Esophagus muscularis mucosa (tissue), 4 donors: ENCODE measurements around the gene EXO5. TPM values are rescaled to one million over a fixed set of nuclear protein-coding genes. Genes with fewer than 3 reads are reported as not detected.

Experiments
- DNase-seq: peaks from one replicate; pipeline ENCODE4 v3.0.0-alpha.2; 2017; ENCODE audit errors: extremely low spot score
- H3K27ac ChIP-seq, 4 donors: fragments of 200-600 bp; sonication (generic); replicated peaks in 1 of 4; 1 replicate in 3 of 4; 2 replicates in 1 of 4; pipeline ENCODE4 v1.5.1; 2016 to 2019; ENCODE audit warnings: mild to moderate bottlenecking in 1 of 4
- H3K27me3 ChIP-seq, 4 donors: fragments of 200-600 bp; sonication (generic); one replicate each; pipeline versions ENCODE4 v1.5.1 to v1.6.0; 2016 to 2019
- H3K36me3 ChIP-seq, 4 donors: fragments of 200-600 bp; sonication (generic); one replicate each; pipeline ENCODE4 v1.5.1; 2016 to 2019
- H3K4me1 ChIP-seq, 4 donors: fragments of 200-600 bp; sonication (generic); one replicate each; pipeline ENCODE4 v1.5.1; 2016 to 2019
- H3K4me3 ChIP-seq, 4 donors: fragments of 200-600 bp; sonication (generic); 1 replicate in 2 of 4; 2 replicates in 2 of 4; pipeline ENCODE4 v1.5.1; 2016 to 2019; ENCODE audit warnings: mild to moderate bottlenecking in 4 of 4, moderate library complexity in 1 of 4
- H3K9me3 ChIP-seq, 4 donors: fragments of 200-600 bp; sonication (generic); 1 replicate in 3 of 4; 2 replicates in 1 of 4; pipeline ENCODE4 v1.5.1; 2016 to 2019
- EP300 ChIP-seq: sonication (generic); formaldehyde crosslinking; IDR thresholded peaks from one replicate; pipeline ENCODE4 v1.6.1; 2017; ENCODE audit warnings: antibody characterized with exemption
- POLR2A ChIP-seq: fragments of 450-650 bp; IDR thresholded peaks from one replicate; pipeline ENCODE4 v1.6.1; 2017; ENCODE audit warnings: antibody characterized with exemption, moderate library complexity, mild to moderate bottlenecking, low read depth
- POLR2AphosphoS5 ChIP-seq, 2 donors: sonication (generic); formaldehyde crosslinking; IDR thresholded peaks; one replicate each; pipeline ENCODE4 v1.6.1; 2017; ENCODE audit warnings: antibody characterized with exemption in 2 of 2
- WGBS: methylation state at CpG from one replicate; pipeline ENCODE4 v1.1.5; 2018; 5-methylcytosine and 5-hydroxymethylcytosine counted together
- intact Hi-C: fragments of 100-400 bp; cut with DNase I; formaldehyde crosslinking; loops from one replicate; pipeline ENCODE4 v1.15.1; 2023
- total RNA-seq, 4 donors: library from RNA; depleted of rRNA; stranded (reverse); fragments of >200 nt; gene quantifications; one replicate each; pipeline versions ENCODE4 v1.1.0 to v1.2.1, GENCODE V29; 2016
- TF ChIP-seq, protein P1 (sequence below), 3 experiments: fragments of 200-600 bp in 2 of 3; fragments of 450-650 bp in 1 of 3; sonication (generic) in 2 of 3; IDR thresholded peaks; one replicate each; pipeline ENCODE4 v1.5.1; 2017 to 2019; ENCODE audit warnings: antibody characterized with exemption in 3 of 3, mild to moderate bottlenecking in 2 of 3, moderate library complexity in 1 of 3

EXO5 gene, protein sequence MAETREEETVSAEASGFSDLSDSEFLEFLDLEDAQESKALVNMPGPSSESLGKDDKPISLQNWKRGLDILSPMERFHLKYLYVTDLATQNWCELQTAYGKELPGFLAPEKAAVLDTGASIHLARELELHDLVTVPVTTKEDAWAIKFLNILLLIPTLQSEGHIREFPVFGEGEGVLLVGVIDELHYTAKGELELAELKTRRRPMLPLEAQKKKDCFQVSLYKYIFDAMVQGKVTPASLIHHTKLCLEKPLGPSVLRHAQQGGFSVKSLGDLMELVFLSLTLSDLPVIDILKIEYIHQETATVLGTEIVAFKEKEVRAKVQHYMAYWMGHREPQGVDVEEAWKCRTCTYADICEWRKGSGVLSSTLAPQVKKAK
- 10 to 100 TPM in 1 of 4 donors, 1 to 10 TPM in 3; 4.6 to 10.2 (median 6.7) TPM for total RNA-seq

DNA sequence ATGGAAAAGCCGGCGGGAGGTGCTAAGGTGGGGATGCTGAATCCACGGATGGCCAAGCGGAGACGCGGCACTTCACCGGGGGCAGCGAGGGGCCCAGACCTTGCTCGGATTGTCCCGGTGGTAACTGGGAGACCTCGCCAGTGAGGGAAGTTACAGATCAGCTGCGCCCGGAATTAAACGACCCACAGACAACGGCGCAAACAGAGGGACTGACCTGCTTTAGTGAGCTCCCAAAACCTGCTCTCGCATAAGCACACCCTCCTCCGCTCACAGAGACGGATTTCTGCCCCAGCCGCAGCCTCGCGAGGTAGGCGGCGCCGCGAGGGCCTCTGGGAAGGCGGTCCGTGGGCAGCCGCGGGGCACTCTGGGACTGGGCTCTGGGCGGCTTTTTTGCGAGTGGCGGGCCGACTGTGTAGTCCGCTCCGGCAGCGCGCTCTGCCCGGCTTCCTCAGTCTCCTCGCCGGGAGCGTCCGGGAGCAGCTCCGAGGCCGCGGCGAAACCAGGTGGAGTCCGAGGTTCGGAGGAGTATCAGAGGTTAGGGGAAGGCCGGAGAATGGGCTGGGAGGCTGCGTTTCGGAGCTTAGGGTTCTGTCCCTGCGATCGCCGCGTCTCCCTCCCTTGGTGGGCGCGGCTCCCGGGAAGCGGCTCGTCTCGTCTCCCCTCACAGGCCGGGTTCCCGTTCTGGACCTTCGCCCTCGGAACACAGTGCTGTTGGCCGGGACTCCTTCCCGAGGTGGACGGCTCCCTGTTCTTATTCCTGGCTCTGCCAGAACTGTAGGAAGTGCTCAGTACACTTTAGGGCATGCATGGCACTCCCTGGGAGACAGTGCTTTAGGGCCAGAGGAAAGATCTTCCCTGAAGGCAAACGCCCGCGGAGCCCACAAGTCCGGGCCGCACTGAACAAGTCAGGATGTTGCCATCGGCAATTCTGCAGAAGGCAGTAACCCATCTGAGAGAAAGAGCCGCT, at the start of gene EXO5:
Gene EXO5, plus strand, starts transcription at position 393 of the 967 bp plus-strand sequence. CDS start 5,778 bp downstream, outside the sequence.
- TF ChIP-seq POLR2AphosphoS5 (IDR thresholded peaks at IDR 0.05) (peak; percentile 79 to 88), POLR2A (no peak), EP300 (no peak)
- TF ChIP-seq, protein P1, sequence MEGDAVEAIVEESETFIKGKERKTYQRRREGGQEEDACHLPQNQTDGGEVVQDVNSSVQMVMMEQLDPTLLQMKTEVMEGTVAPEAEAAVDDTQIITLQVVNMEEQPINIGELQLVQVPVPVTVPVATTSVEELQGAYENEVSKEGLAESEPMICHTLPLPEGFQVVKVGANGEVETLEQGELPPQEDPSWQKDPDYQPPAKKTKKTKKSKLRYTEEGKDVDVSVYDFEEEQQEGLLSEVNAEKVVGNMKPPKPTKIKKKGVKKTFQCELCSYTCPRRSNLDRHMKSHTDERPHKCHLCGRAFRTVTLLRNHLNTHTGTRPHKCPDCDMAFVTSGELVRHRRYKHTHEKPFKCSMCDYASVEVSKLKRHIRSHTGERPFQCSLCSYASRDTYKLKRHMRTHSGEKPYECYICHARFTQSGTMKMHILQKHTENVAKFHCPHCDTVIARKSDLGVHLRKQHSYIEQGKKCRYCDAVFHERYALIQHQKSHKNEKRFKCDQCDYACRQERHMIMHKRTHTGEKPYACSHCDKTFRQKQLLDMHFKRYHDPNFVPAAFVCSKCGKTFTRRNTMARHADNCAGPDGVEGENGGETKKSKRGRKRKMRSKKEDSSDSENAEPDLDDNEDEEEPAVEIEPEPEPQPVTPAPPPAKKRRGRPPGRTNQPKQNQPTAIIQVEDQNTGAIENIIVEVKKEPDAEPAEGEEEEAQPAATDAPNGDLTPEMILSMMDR (IDR thresholded peaks at IDR 0.05) = peak in 1 of 3 experiments; percentile 8
- Histone ChIP-seq H3K27ac (peak within 1 kb of the TSS; percentile 73 to 84 (median 78)), H3K27me3 (no peaks in the 10 kb centered on the region), H3K36me3 (no peaks in the 10 kb centered on the region), H3K4me1 (peaks cover 16 to 22% (median 18%) of the 10 kb centered on the region in 4 donors), H3K9me3 (peaks cover 0 to 5% (median 0%) of the 10 kb centered on the region in 4 donors), H3K4me3 (peak within 1 kb of the TSS; percentile 72 to 84 (median 76))
- intact Hi-C loops = no loop called here
- DNase-seq = peak; percentile 94
- WGBS = 2% methylated on average over 21 of the region's 76 CpGs

GRCh38 chr1:40462956-40463590, 45.5 kb upstream of the EXO5 start:
- no peak for DNase-seq
- Histone ChIP-seq H3K4me3 (no peak overlapping the region), H3K27me3 (no peaks in the 10 kb centered on the region), H3K27ac (no peak overlapping the region), H3K4me1 (no peaks in the 10 kb centered on the region), H3K36me3 (peaks cover 11 to 24% (median 12%) of the 10 kb centered on the region in 4 donors), H3K9me3 (peaks cover 0 to 100% (median 100%) of the 10 kb centered on the region in 4 donors)
- WGBS = 98% methylated on average over 3 of the region's 3 CpGs
- intact Hi-C loops = no loop called here
- TF ChIP-seq, protein P1 (IDR thresholded peaks at IDR 0.05) = no peak
- TF ChIP-seq POLR2A (no peak), EP300 (no peak), POLR2AphosphoS5 (IDR thresholded peaks at IDR 0.05) (no peak)

- H3K9me3 ChIP-seq = peaks cover 0 to 79% (median 72%) of the 10 kb centered on the region in 4 donors
- no peaks in the 10 kb centered on the region for H3K36me3 ChIP-seq
- WGBS = 96% methylated on average over 2 of the region's 2 CpGs
- TF ChIP-seq POLR2A = no peak
- TF ChIP-seq, protein P1 (IDR thresholded peaks at IDR 0.05) = no peak
- no peak for TF ChIP-seq EP300
- no peak for TF ChIP-seq POLR2AphosphoS5 (IDR thresholded peaks at IDR 0.05)
- no peaks in the 10 kb centered on the region for H3K27me3 ChIP-seq
- H3K27ac ChIP-seq = no peak overlapping the region
- no peak overlapping the region for H3K4me3 ChIP-seq
- no peaks in the 10 kb centered on the region for H3K4me1 ChIP-seq
- intact Hi-C loops = no loop called here
- no peak for DNase-seq
Observed at GRCh38 chr1:40469327-40469726, 39.2 kb upstream of the EXO5 start.

- Histone ChIP-seq H3K27me3 (no peaks in the 10 kb centered on the region), H3K4me1 (peaks cover 4 to 16% (median 12%) of the 10 kb centered on the region in 4 donors), H3K36me3 (peaks cover 0 to 6% (median 3%) of the 10 kb centered on the region in 4 donors), H3K27ac (no peak overlapping the region), H3K9me3 (peaks cover 0 to 36% (median 31%) of the 10 kb centered on the region in 4 donors), H3K4me3 (no peak overlapping the region)
- DNase-seq = no peak
- WGBS = 94% methylated on average over 2 of the region's 2 CpGs
- TF ChIP-seq POLR2A (no peak), POLR2AphosphoS5 (IDR thresholded peaks at IDR 0.05) (no peak), EP300 (no peak)
- TF ChIP-seq, protein P1 (IDR thresholded peaks at IDR 0.05) = no peak
- intact Hi-C loops = no loop called here
Observed at GRCh38 chr1:40475268-40475667, 33.3 kb upstream of the EXO5 start.
